ENCODE results near the gene PNCK.

PNCK gene

DNA sequence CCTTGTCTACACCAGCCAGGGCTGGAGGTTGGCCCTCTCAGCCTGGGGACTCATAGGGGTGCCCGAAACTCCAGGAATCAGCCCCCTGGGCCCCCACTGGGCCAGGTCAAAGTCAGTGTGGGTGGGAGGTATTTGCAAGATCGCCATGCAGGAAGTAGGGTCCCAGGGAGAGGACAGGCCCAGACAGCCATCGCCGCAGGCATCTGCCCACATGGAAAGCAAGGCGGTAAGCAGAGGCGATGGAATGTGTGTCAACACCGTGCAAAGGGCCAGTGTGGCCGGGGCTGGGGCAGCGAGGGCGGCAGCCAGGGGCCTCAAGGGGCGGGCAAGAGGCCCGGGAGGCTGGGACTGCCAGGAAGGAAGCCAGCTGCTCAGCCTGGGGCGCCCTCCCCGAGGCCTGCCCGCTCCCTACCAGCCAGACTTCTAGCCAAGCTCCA lies 45.9 kb downstream of the PNCK start:
- no peak for DNase-seq (ENCODE audit: low read depth in 2 of 2)

GRCh38 chrX:153626863-153627674 lies 46.5 kb downstream of the PNCK start:
- DNase-seq (ENCODE audit: low read depth in 2 of 2), result no peak

DNA sequence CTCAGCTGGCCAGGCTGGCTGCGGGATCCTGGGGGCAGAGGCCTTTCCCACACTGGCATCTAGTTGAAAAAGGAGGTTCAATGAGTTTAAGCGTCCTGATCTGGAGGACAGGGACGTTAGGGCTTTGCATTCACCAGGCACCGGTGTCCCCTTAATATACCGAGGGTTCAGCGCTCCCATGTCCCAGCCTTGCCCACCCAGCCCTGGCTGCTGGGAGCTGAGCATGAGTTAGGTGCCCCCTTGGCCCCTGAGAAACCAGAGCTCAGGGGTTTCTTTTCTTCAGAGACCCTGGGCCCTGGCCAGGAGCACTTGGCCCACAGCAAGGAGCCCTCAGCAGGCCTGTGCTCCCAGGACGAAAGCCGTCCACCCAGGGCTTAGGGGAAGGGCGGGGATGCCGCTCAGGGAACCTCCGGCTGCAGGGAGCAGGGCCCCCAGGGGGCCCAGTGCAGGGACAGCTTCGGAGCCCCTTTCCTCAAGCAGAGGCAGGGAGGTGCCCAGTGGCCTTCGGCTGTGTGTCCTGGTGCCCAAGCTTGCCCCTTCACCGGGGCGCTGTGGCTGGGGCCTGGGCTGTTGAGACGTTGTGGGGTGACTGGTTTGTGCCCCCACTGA lies 47.5 kb downstream of the PNCK start:
- DNase-seq (ENCODE audit: low read depth in 2 of 2), result no peak

GRCh38 chrX:153625271-153626024 lies 48.2 kb downstream of the PNCK start:
- no peak for DNase-seq (ENCODE audit: low read depth in 2 of 2)

- no peak for DNase-seq (ENCODE audit: low read depth in 2 of 2)
Observed at GRCh38 chrX:153624196-153625091, 49.2 kb downstream of the PNCK start.

- DNase-seq (ENCODE audit: low read depth in 2 of 2), result no peak
Observed at GRCh38 chrX:153623310-153624029, 50.1 kb downstream of the PNCK start.

GRCh38 chrX:153622661-153623309 lies 50.8 kb downstream of the PNCK start:
- DNase-seq (ENCODE audit: low read depth in 2 of 2), result no peak

DNA sequence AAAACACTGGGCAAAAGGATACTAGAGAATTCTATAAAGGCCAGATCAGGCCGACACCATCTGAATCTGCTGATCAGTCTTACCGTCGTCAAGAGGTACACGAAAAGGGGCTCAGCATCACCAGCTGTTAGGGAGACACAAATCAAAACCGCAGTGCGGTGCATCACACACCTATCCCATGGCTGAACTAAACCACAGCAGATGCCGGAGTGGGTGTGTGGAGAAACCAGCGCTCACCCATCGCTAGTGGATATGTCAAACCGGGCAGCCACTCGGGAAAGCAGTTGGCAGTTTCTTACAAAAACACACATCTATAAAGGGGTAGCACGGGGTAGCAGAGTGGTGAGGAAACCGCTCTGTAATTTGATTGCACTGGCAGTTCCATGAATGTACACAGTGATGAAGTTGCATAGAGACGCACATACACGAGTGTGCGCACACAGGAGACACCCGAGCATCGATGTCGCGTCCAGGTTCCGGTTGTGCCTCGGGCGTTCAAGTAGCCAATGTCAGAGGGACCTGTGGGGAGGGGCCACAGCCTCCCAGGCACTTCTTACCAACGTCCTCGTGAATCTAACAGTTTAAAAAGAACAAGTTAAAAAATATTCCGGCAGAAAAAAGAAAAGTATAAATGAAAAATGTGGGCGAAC lies 51.5 kb downstream of the PNCK start:
- DNase-seq (ENCODE audit: low read depth in 2 of 2), result no peak

DNA sequence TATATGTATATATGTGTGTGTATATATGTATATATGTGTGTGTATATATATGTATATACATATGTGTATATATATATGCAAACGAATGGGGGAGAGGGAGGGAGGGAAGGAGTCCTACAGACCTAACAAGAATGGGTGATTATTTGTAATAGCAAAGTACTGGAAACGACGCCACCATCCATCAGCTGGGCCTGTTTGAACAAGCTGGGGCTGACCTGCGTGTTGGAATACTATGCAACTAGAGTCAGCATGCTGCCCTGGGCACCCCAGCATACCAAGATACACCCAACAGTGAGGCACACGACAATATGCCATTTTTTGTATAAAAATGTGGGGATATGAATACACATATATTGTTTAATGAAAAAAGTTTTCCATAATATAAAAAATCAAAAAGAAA lies 53.0 kb downstream of the PNCK start:
- DNase-seq (ENCODE audit: low read depth in 2 of 2), result no peak

All from stimulated activated CD4-positive, alpha-beta T cell treated with anti-CD3 and anti-CD28 coated beads, Interleukin-1b, Interleukin-23, amount 100 ng/mL, for 1 hour (primary cell).